GM18870 (cell line): ENCODE results near the gene MDM2.
"Not testable (repeated sequence)": the region's sequence is repeated elsewhere in the genome, so short reads cannot be mapped to it uniquely, and the experiment has no call there.

Source experiments
- ATAC-seq: cut with Tn5 transposase; IDR thresholded peaks from one replicate; pipeline ENCODE4 v1.9.1; 2021; ENCODE audit warnings: moderate library complexity; ENCODE audit not compliant: unreplicated experiment

Gene MDM2

GRCh38 chr12:68824597-68825250, 16.7 kb downstream of the MDM2 start:
- no peak for ATAC-seq

DNA sequence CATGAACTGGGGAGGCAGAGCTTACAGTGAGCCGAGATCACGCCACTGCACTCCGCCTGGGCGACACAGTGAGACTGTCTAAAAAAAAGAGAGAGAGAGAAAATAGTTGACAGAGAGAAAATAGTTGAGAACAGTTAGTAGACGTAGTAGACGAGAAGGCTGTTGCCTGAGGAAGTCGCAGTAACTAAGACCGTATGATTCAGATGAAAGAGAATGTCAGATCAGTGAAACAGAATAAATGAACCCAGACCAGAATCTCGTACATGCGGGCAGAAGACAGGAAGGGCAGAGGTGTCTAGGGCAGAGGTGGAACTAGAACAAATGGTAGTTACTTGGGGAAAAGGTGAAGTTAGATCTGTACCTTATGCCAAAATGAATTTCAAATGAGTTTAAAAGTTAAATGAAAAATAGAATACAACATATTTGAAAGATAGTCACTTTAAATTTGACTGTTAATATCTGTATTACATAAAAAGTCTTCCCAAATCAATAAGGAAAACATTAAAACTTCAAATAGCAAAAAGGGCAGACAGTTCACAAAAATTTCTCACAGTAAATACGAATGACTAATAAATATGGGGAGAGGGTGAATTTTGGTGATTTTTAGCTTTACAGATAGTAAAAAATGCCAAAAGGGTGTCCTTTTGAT, 17.7 kb downstream of the MDM2 start:
- no peak for ATAC-seq

GRCh38 chr12:68827895-68828671, 20.1 kb downstream of the MDM2 start:
- no peak for ATAC-seq

- no peak for ATAC-seq
These were observed 20.7 kb downstream of the MDM2 start for GRCh38 chr12:68828672-68829068.

- ATAC-seq, result no peak
These were observed 23.3 kb downstream of the MDM2 start for GRCh38 chr12:68831272-68831671.

- no peak for ATAC-seq
These were observed 23.9 kb downstream of the MDM2 start for GRCh38 chr12:68831751-68832503.

DNA sequence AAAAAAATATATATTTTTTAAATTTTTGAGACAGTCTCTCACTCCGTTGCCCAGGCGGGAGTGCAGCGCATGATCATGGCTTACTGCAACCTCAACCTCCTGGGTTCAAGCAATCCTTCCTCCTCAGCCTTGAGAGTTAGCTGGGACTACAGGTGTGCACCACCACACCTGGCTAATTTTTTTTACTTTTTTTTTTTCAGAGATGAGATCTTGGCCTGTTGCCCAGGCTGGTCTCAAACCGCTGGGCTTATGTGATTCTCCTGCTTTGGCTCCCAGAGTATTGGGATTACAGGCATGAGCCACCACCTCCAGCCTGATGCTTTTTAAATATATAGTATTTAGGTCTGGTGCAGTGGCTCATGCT, 24.5 kb downstream of the MDM2 start:
- no peak for ATAC-seq

- no peak for ATAC-seq
These were observed 25.5 kb downstream of the MDM2 start for GRCh38 chr12:68833508-68833907.

DNA sequence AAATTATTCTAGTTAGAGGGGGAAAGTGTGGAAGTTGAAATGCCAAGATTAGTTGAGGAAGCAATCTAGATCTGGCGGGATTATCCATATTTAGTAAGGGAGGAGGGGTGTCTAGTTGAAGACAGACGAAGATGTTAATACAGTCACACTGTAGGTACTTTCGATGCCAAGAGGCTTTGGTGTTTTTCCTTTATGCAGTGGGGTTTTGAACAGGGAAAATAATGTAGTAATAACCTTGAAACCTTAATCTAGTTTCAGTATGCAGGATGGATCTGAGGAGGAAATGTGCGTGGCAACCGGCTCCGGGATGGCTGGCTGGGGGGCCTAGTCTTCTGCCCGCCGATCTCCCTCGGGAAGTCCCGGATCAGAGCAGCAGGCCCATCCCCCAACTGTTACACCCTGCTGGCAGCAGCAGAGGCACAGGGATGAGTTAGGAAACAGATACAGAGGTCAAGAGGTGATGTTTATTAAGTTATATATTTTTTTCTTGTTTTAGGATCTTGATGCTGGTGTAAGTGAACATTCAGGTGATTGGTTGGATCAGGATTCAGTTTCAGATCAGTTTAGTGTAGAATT, 27.4 kb downstream of the MDM2 start:
- no peak for ATAC-seq

DNA sequence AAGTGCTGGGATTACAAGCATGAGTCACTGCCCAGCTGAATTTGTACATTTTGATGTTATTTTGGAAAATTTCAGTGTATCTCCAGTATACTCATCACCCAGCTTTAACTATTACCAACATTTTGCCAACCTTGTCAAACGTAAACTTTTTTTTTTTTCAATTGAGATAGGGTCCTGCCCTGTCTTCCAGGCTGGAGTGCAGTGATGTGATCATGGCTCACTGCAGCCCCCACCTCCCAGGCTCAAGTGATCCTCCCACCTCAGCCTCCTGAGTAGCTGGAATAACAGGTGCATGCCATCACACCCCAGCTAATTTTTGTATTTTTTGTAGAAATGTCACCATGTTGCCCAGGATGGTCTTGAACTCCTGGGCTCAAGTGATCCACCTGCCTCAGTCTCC, 29.2 kb downstream of the MDM2 start:
- no peak for ATAC-seq

DNA sequence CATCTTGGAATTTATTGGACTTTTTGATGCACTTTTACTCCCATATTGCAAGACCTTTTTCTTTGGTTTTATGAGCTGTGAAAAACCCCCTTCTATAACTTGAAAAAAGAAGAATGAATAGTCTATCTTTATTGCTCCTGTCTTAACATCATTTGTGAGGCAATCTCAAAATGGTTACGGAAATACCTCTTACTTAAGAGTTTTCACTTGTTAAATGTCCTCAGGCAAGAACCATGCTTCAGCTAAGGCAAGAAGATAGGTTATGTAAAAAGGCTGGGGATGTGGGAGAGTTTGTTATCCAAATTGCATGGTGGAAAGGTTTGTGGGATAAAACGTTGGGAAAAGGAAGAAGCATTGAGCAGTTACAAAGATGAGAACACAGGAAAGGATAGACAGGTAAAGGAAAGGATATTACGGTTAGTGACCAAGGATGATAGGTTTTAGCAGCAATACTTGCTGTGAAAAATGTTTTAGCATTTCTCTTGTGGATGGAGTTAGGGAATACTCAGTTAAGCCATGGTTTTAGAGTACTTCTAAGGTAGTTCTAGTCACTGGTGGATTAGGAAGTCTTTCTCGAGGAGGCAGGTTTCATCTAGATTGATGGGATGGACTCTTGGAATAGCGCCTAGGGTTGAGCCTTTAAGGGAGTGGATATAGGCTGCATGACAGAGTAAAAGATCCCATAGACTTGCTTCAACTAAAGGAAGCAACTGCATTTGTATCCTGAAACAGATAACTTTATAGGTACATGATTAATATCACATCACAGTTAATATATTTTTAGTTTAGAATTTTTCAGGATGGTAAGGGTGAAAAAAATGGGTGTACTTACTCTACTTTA, 30.3 kb downstream of the MDM2 start:
- no peak for ATAC-seq

DNA sequence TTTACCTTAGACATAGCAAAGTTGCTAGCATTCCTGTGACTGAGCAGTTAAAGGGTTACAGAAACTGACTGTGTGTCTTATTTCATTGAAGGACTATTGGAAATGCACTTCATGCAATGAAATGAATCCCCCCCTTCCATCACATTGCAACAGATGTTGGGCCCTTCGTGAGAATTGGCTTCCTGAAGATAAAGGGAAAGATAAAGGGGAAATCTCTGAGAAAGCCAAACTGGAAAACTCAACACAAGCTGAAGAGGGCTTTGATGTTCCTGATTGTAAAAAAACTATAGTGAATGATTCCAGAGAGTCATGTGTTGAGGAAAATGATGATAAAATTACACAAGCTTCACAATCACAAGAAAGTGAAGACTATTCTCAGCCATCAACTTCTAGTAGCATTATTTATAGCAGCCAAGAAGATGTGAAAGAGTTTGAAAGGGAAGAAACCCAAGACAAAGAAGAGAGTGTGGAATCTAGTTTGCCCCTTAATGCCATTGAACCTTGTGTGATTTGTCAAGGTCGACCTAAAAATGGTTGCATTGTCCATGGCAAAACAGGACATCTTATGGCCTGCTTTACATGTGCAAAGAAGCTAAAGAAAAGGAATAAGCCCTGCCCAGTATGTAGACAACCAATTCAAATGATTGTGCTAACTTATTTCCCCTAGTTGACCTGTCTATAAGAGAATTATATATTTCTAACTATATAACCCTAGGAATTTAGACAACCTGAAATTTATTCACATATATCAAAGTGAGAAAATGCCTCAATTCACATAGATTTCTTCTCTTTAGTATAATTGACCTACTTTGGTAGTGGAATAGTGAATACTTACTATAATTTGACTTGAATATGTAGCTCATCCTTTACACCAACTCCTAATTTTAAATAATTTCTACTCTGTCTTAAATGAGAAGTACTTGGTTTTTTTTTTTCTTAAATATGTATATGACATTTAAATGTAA, 31.5 kb downstream of the MDM2 start:
- ATAC-seq, result no peak

DNA sequence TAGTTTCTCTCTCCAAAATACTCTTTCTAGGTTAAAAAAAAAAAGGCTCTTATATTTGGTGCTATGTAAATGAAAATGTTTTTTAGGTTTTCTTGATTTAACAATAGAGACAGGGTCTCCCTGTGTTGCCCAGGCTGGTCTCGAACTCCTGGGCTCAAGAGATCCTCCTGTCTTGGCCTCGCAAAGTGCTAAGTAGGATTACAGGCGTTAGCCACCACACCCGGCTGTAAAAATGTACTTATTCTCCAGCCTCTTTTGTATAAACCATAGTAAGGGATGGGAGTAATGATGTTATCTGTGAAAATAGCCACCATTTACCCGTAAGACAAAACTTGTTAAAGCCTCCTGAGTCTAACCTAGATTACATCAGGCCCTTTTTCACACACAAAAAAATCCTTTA, 33.2 kb downstream of the MDM2 start:
- ATAC-seq, result not testable (repeated sequence)

DNA sequence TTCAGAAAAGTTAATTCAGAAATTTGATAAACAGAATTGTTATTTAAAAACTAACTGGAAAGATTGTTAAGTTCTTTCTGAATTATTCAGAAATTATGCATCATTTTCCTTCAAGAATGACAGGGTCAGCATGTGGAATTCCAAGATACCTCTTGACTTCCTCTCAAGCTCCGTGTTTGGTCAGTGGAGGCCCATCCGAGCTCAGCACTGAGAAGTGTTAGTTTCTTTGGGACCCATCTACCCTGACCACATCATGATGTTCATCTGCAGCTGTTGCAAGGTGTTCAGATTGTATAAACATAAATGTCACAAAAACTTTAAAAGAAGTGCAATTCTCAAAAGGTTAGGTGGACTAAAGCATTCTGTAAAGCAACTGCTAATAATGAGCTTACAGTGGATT, 33.7 kb downstream of the MDM2 start:
- no peak for ATAC-seq

GRCh38 chr12:68842123-68842522, 34.1 kb downstream of the MDM2 start:
- ATAC-seq, result no peak

GRCh38 chr12:68842784-68843567, 35.0 kb downstream of the MDM2 start:
- ATAC-seq, result no peak

DNA sequence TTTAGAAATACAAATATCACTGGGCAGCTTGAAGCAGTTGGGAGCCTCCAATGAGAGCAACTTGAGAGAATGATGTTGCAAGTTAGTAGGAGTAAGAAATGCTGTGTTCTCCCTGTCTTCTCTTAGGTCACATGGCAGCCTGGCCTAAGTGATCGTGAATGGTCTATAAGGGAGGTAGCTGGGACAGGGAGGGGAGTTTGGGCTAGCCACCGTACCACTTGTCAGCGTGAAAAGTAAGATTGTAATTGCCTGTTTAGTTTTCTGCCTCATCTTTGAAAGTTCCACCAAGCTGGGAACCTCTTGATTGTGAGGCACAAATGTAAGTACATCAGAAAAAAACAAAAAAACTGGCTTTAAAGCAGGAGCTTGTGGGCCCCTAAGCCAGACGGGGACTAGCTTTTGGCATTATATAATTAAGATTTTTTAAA, 36.4 kb downstream of the MDM2 start:
- ATAC-seq, result no peak
